Liver (tissue), 3 donors: ENCODE measurements around the gene EXOC6.

Experiments used
- CTCF ChIP-seq: fragments of 150-350 bp; IDR thresholded peaks from 2 replicates; pipeline ENCODE4 v1.5.1; 2017; ENCODE audit warnings: improper control_type of control experiment, low read depth, low read length; ENCODE audit not compliant: missing input control
- EGR1 ChIP-seq, 2 donors: IDR thresholded peaks; 2 replicates each; pipeline ENCODE4 v1.6.1; 2016 to 2018; ENCODE audit warnings: antibody characterized with exemption in 2 of 2, low read depth in 2 of 2
- GABPA ChIP-seq, 2 donors: IDR thresholded peaks in 1 of 2; conservative IDR thresholded peaks in 1 of 2; 2 replicates each; pipeline ENCODE4 v1.6.1; 2016; ENCODE audit warnings: antibody characterized with exemption in 2 of 2, mild to moderate bottlenecking in 1 of 2, moderate library complexity in 1 of 2
- HNF4A ChIP-seq, 2 donors: conservative IDR thresholded peaks; 2 replicates each; pipeline ENCODE4 v1.6.1; 2016; ENCODE audit warnings: antibody characterized with exemption in 2 of 2, mild to moderate bottlenecking in 2 of 2
- REST ChIP-seq: IDR thresholded peaks from 2 replicates; pipeline ENCODE4 v1.6.1; 2016; ENCODE audit warnings: antibody characterized with exemption, mild to moderate bottlenecking
- ZBTB33 ChIP-seq: IDR thresholded peaks from 2 replicates; pipeline ENCODE4 v1.6.1; 2016; ENCODE audit warnings: antibody characterized with exemption
- donor health status: healthy.
- donor health status: healthy.

GRCh38 chr10:92857904-92858514 is 9.7 kb downstream of the EXOC6 start:
- TF ChIP-seq REST: no peak
- no peak for TF ChIP-seq CTCF
- no peak for TF ChIP-seq ZBTB33
- no peak for TF ChIP-seq HNF4A (conservative IDR thresholded peaks at IDR 0.05)
- no peak for TF ChIP-seq GABPA (IDR thresholded peaks at IDR 0.05 in 1 of 2, conservative IDR thresholded peaks at IDR 0.05 in 1 of 2)
- no peak for TF ChIP-seq EGR1 (IDR thresholded peaks at IDR 0.05; ENCODE audit: low read depth in 2 of 2)
